GM18526 (cell line): ENCODE results near the gene WDR43.

ENCODE experiments used
- POLR2A ChIP-seq: IDR thresholded peaks from 3 replicates; pipeline ENCODE4 v1.6.1; 2011; ENCODE audit not compliant: insufficient read length; ENCODE audit errors: extremely low read depth

Gene WDR43, protein sequence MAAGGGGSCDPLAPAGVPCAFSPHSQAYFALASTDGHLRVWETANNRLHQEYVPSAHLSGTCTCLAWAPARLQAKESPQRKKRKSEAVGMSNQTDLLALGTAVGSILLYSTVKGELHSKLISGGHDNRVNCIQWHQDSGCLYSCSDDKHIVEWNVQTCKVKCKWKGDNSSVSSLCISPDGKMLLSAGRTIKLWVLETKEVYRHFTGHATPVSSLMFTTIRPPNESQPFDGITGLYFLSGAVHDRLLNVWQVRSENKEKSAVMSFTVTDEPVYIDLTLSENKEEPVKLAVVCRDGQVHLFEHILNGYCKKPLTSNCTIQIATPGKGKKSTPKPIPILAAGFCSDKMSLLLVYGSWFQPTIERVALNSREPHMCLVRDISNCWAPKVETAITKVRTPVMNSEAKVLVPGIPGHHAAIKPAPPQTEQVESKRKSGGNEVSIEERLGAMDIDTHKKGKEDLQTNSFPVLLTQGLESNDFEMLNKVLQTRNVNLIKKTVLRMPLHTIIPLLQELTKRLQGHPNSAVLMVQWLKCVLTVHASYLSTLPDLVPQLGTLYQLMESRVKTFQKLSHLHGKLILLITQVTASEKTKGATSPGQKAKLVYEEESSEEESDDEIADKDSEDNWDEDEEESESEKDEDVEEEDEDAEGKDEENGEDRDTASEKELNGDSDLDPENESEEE

GRCh38 chr2:28894470-28895188, at the start of gene WDR43:
TSS of gene WDR43 (plus strand) at chr2:28894667. CDS start at chr2:28894699, 32 bp downstream.
- peak; percentile 86 for TF ChIP-seq POLR2A

- TF ChIP-seq POLR2A: no peak
These were observed 39.3 kb upstream of the WDR43 start for GRCh38 chr2:28855193-28855592.

DNA sequence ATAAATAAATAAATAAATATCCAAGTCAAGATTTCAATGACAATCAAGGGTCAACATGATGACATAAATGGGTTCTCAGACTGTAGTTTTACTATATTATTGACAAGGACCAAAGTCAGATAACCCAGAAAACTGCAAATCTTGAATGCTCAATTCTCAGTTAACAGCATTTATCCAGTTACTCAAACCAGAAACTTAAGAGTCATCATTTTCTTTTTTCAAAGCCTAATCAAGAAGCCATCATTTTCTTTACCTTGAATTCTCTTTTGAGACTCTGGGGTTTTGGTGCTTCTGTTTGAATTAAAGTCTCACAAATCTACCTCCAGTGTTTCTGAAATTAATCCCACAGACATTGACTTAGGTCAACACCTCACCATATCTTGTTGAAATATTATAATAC, 38.5 kb upstream of the WDR43 start:
- no peak for TF ChIP-seq POLR2A

DNA sequence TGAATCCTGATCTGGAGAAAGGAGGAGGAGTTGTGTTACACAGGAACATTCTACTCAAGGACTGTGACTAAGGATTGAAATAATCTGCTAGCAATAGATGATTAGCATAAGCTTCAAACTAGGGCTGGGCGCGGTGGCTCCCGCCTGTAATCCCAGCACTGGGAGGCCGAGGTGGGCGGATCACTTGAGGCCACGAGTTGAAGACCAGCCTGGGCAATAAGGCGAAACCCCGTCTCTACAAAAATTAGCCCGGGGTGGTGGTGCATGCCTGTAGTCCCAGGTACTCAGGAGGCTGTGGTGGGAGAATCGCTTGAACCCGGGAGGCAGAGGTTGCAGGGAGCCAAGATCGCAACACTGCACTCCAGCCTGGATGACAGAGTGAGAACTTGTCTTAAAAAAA, 25.9 kb upstream of the WDR43 start:
- TF ChIP-seq POLR2A: no peak

- TF ChIP-seq POLR2A: no peak
These were observed 24.8 kb upstream of the WDR43 start for GRCh38 chr2:28869494-28870145.

- peak; percentile 96 for TF ChIP-seq POLR2A
These were observed 24.1 kb upstream of the WDR43 start, which contains the start of gene TRMT61B for GRCh38 chr2:28870146-28870891. TSS of gene TRMT61B (minus strand) at chr2:28870309. CDS start at chr2:28870277, 32 bp downstream.

DNA sequence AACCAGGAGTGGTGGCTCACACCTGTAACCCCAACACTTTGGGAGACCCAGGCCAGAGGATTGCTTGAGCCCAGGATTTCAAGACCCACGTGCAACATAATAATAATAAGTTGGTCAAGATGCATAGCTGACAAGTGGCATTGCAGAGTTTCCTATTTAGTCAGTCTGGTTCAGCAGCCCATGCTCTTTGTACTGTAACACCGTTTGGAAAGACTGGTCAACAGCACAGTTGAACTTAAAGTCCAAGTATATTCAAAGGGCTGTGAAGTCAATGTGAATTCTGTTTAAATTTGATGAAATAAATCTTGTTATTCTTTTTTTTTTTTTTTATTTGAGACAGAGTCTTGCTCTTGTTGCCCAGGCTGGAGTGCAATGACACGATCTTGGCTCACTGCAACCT, 22.8 kb upstream of the WDR43 start:
- no peak for TF ChIP-seq POLR2A

DNA sequence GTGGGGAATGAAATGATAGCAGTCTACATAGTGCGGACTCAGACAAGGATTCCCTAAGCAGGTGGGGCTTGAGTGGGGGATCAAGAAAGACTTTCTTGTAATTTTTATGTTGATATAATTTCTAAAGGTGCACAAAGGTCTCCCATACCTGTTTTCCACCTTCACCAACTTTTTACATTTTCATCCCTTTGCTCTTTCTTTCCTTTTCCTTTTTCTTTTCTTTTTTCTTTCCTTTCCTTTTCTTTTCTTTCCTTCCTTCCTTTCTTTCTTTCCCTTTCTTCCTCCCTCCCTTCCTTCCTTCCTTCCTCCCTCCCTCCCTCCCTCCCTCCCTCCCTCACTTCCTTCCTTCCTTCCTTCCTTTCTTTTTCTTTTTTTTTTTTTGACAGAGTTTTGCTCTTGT, 14.3 kb upstream of the WDR43 start:
- TF ChIP-seq POLR2A: no peak

GRCh38 chr2:28893488-28893887, 979 bp upstream of the WDR43 start:
- TF ChIP-seq POLR2A: no peak

DNA sequence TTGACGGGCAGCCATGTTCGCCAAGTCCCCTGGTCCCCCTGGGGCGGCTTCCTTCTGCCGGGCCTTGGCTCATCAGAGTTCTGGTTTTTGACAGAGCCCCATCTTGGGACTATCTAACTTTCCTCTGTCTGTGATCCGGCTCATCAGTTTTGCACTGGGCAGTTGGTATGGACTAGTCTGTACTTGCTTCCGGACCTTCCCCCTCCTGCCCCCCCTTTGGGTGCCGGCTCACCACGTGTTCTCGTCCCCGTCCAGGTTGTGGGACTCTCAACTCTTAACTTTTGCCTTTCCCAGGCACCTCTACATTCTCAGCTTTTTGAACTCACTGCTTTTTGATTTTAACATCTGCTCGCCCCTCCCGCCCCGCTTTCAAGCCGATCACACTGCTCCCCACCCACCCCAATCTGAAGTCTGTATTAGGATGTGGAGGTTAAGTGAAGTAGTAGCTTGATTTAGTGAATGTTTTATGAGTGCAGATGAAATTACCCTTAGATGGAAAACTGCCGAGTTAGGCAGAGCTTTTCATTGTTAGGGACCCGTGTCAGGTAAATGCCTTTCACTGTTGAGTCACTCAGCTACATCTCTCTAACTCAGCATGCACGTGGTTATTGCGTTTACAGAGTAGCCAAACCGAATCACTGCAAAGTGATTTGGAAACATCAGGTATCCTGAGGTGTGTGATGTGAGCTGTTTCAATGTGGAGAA, 874 bp downstream of the WDR43 start:
- no peak for TF ChIP-seq POLR2A

GRCh38 chr2:28896906-28897305, 2.4 kb downstream of the WDR43 start:
- no peak for TF ChIP-seq POLR2A

- TF ChIP-seq POLR2A: no peak
These were observed 3.6 kb downstream of the WDR43 start for GRCh38 chr2:28898048-28898447.

DNA sequence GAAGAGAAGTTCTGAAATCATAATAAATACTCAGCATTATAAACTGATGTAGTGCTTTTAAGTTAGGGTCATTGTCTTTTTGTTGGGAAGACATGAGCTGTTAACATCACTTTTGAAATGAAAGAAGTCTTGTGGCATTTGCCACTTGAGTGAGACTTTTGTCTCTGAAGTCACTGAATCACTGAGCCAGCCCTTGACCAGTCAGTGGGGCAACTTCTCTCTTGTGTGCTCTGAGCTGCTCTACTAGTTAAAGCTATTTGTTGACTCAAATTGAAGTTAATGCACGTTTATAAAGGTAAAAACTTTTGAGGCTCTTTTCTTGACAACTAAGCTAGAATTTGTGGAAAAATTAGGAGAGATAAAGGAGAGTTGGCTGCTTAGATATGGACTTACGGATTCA, 6.7 kb downstream of the WDR43 start:
- no peak for TF ChIP-seq POLR2A

- no peak for TF ChIP-seq POLR2A
These were observed 7.4 kb downstream of the WDR43 start for GRCh38 chr2:28901841-28902240.

- TF ChIP-seq POLR2A: no peak
These were observed 8.1 kb downstream of the WDR43 start for GRCh38 chr2:28902584-28902983.

GRCh38 chr2:28904295-28904694, 9.8 kb downstream of the WDR43 start:
- TF ChIP-seq POLR2A: no peak
